ENCODE measurements around the gene MTFMT. TPM values are rescaled to one million over a fixed set of nuclear protein-coding genes. Genes with fewer than 3 reads are reported as not detected.
A peak's percentile ranks its signal among the peaks of the same experiment; 100 is the strongest.
"Not testable (repeated sequence)": the region's sequence is repeated elsewhere in the genome, so short reads cannot be mapped to it uniquely, and the experiment has no call there.

The MTFMT gene
- total RNA-seq, 1 donor from 2014 or later, result 42.9 TPM

DNA sequence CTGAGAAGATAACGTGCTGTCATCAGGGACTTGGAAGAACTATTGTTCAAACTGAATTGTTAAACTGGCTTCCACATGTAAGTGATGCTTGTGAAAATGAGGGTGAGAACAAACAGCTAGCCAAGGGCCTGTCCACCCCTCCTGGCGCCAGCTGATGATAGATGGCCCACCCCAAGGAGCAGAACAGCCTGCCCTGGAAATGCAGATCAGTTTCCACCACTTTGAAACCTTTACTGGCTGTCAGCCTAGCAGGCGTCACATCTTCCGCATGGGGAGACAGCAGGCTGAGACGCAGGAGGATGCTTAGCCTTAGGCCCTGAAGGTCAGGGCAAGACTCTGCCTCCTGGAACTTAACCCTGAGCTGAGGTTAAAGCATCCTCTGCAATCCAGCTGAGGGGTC, 9.4 kb upstream of the MTFMT start:
- DNase-seq (ENCODE audit: low spot score), result no peak

DNA sequence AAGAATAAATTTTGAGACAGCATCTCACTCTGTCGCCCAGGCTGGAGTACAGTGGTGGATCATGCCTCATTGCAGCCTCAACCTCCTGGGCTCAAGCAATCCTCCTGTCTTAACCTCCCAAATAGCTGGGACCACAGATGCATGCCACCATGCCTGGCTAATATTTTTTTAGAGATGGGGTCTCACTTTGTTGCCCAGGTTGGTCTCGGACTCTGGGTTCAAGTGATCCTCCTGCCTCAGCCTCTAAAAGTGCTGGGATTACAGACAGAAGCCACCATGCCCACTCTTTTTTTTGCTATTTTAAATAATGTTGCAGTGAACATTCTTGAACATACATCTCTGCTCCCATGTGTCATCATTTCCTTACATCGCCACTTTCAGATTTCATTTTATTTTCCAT, 9.0 kb upstream of the MTFMT start:
- DNase-seq (ENCODE audit: low spot score), result no peak

GRCh38 chr15:65037309-65037708, 7.9 kb upstream of the MTFMT start:
- no peak for DNase-seq (ENCODE audit: low spot score)

DNA sequence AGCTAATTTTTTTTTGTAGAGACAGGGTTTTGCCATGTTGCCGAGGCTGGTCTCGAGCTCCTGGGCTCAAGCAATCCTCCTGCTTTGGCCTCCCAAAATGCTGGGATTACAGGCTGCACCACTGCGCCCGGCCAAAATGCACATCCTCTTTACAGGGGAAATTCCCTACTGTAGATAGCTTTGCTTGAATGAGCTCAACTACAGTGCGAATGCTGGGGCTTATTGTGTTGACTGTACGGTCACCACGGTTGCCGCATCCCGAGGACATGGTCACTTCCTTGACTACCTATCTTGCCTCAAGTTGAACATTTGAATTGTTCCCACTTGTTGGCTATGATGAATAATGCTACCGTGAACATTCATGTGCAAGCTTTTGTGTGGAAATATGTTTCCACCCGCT, 5.3 kb upstream of the MTFMT start:
- no peak for DNase-seq (ENCODE audit: low spot score)

DNA sequence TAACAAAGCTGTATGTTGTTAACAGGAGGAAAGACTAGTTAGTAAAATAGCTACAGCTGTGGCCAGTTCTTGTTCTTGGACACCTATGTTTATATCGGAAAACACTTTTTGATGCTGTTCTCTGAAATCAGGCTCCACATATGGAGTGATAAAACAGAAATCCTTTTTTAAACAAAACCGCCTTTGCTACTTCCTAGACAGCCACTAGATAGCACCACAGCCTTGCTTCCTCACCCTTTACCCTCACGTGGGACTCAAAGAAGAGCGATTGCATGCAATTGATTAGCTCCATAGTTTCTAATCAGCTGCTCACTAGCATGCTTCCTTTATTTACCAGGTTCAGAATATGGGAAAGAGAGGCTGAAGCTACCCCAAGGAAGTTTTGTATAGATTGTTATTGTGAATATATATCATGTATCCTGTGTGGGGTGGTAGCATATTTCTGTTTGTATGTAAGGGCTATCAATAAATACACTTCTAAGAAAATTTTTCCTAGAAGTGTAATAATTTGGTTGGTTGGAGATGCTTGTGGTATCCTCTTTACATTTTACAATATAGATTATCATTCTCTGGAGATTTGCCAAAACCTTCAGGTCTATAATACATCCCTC, 4.3 kb upstream of the MTFMT start:
- DNase-seq (ENCODE audit: low spot score), result peak; percentile 49

DNA sequence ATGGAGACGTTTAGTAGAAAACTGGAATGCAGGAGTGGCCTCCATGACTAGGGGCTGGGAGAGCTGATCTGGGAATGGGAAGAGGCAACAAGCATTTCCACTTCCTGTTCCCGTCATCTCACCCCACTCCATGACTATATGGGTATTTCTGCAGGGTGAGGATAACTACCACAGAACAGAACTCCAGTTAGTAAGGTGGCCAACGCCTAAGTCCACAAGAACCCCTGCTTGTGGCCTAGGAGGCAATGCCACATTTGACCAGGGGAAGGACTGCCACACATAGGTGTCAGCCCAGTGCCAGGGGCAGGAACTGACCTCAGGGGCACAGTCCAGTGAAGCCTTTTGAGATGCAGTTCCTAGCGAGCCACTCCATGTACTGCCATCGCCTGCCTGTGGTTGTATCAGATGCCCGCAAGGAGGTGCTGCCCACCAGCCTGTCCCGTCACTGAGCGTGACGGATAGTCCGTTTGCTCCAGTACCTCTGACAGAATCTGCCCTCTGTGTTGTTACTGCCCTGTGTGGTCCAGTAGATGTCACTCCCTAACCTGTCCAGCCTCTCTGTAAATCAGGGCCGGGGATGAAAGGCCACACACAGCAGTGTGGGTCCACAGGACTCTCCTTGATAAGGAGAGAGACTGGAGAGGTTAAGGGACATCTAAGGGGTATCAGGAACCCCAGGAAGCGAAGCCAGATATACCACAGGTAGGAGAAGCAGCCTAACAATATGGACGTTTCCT, 3.5 kb upstream of the MTFMT start:
- peak; percentile 40 for DNase-seq (ENCODE audit: low spot score)

- no peak for DNase-seq (ENCODE audit: low spot score)
Observed at GRCh38 chr15:65029736-65030208, 333 bp upstream of the MTFMT start.

GRCh38 chr15:65028338-65028737, 1.1 kb downstream of the MTFMT start:
- DNase-seq (ENCODE audit: low spot score), result no peak

- DNase-seq (ENCODE audit: low spot score), result no peak
Observed at GRCh38 chr15:65027593-65027992, 1.8 kb downstream of the MTFMT start.

- no peak for DNase-seq (ENCODE audit: low spot score)
Observed at GRCh38 chr15:65026756-65027155, 2.7 kb downstream of the MTFMT start.

DNA sequence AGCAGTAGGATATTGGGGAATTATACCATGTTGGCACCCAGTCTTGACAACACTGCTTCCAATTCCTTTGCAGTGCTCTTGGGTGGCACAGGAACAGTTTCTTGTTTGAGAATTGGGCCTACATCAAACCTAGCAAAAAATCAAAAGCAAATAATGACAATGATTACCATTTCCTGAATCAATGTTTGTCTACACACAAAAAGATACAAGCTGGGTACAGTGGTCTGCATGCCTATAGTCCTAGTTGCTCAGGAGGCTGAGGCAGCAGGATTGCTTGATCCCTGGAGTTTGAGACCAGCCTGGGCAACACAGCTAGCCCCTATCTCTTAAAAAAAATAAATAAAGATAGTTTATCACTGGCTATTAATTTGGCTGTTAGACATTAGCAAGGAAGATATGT, 8.0 kb downstream of the MTFMT start:
- no peak for DNase-seq (ENCODE audit: low spot score)

DNA sequence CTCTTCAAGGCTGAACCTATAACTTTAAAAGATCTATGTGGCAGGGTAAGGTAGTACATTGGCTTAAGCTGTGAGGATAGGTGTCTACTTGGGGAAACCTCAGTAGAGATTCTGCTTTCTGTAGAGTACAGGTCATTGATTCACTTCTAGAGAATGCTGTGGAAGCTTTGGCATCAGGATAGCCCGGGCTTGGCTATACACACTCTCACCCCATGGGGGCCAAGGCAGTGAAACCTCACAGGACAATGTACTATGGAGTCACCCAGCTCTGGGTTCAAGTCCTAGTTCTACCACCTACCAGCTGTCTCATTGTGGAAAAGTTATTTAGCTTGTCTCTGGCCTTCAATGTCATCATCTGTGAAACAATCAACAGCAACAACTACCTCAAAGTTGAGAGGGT, 9.0 kb downstream of the MTFMT start:
- no peak for DNase-seq (ENCODE audit: low spot score)

GRCh38 chr15:65011198-65011597, 18.2 kb downstream of the MTFMT start:
- DNase-seq (ENCODE audit: low spot score), result not testable (repeated sequence)

- no peak for DNase-seq (ENCODE audit: low spot score)
Observed at GRCh38 chr15:65008983-65009382, 20.5 kb downstream of the MTFMT start.

DNA sequence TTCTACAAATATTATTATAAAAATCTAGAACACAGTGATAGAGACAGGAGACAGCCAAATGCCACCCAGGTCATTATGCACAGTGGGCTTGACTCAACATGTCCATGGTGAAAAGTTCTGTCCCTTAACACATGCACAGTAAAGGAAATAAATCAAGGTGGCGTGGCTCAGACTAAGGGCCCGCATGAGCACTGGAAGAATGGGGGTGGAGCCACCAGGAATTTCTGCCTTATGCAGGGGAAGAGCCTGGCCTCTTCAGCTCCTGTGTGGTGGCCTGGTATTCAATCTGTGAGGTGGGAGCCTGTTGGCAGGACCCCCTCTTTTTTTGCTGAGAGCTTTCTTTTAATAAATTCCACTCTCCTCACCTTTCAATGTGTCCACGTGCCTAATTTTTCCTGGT, 22.6 kb downstream of the MTFMT start:
- DNase-seq (ENCODE audit: low spot score), result no peak

- DNase-seq (ENCODE audit: low spot score), result no peak
Observed at GRCh38 chr15:65004993-65005392, 24.4 kb downstream of the MTFMT start.

DNA sequence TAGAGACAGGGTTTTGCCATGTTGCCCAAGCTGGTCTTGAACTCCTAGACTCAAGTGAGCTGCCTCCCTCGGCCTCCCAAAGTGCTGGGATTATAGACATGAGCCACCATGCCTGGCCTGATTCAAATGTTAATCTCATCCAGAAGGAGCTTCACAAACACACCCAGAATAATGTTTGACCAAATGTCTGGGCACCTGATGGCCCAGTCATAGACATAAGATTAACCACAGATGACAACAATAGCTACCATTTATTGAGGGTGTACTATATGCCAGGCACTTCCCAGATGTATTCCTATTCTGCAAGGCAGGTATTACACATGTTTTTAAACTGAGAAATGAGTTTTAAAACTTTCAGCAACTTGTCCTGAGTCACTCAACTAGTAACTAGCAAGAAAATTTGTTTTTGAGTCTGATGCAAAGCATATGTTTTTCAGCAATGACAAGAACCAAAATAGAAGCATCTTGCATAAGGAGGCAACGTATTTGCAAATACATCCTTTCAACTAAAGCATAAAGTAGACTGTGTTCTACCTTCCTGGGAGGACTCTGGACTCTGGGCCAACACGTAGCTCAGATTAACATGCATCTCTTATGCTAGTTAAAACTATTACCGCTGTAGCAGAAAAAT, 31.6 kb downstream of the MTFMT start:
- peak; percentile 12 for DNase-seq (ENCODE audit: low spot score)

- peak; percentile 62 for DNase-seq (ENCODE audit: low spot score)
Observed at GRCh38 chr15:64997066-64997465, 32.4 kb downstream of the MTFMT start.

DNA sequence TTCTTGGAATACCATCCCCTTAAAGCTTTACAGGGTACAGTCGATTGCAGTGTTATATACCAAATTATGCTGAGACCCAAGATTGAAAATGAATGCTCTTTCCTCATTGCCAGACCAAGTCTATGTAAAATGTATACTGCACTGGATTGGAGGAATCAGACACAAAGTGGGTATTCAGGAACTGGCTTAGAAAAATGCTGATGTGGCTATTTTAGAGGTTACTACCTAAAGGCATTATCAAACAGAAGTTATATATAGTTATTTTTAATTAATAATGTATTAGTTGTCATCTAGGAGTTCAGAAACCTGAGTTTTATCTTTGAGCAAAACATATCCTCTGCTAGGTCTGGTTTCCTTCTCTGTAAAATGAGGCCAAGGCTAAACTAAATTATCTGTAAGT, 36.1 kb downstream of the MTFMT start:
- DNase-seq (ENCODE audit: low spot score), result no peak

DNA sequence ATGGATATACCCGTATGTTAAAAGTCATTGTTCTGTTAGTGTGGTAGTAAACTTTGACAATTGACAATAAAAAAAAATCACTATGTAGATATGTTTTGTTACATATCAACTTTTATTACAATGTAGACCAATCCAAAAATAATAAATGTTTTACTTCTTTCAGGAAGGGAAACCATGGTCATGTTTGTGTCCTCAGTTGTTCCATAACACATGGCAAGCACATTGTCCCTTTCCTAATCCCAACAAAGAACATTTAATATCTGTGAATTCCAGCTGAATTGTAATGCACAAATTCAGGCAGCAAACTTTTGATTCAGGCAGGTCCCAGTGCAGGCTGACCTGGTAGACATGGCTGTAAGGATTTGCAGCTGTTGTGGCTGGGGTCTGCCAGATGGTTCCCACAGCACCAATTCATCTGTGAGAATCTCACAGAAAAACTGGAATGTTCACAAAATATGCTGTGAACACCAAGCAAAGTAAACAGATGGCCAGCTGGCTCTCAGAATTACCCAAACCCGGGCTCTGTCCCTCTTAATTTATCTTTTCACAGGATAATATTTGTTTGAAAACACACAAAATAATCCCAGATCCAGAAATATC, 37.8 kb downstream of the MTFMT start:
- DNase-seq (ENCODE audit: low spot score), result no peak

DNA sequence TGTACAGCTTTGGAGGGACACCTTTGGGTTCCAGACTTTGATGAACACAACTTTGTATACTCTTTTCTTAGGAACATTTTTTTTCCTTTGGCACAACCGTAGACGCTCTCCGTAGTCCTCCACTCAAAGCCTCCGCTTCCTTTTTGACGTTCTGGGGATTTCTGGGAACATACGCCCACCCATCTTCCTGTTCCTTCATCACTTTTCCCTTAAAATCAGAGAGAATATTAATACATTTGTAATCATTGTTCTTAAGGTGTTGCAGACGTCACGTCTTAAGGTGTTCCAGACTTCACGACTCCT, 39.3 kb downstream of the MTFMT start:
- no peak for DNase-seq (ENCODE audit: low spot score)

- DNase-seq (ENCODE audit: low spot score), result peak; percentile 97
Observed at GRCh38 chr15:64989416-64990167, 39.8 kb downstream of the MTFMT start, which contains the start of gene SPG21. SPG21 (minus strand) TSS chr15:64989914; CDS start chr15:64983569, 6,345 bp downstream.

All from umbilical cord (tissue), 2 donors.